GM21447 (cell line): ENCODE results near the gene INPP5B.
"Not testable (repeated sequence)": the region's sequence is repeated elsewhere in the genome, so short reads cannot be mapped to it uniquely, and the experiment has no call there.

ENCODE experiments used
- ATAC-seq: cut with Tn5 transposase; IDR thresholded peaks from one replicate; pipeline ENCODE4 v1.9.1; 2021; ENCODE audit not compliant: unreplicated experiment

Gene INPP5B

GRCh38 chr1:37946703-37947360 lies at the start of gene INPP5B:
INPP5B (minus strand) TSS chr1:37947053; CDS start chr1:37946308, 745 bp downstream.
- ATAC-seq, result peak; percentile 88

DNA sequence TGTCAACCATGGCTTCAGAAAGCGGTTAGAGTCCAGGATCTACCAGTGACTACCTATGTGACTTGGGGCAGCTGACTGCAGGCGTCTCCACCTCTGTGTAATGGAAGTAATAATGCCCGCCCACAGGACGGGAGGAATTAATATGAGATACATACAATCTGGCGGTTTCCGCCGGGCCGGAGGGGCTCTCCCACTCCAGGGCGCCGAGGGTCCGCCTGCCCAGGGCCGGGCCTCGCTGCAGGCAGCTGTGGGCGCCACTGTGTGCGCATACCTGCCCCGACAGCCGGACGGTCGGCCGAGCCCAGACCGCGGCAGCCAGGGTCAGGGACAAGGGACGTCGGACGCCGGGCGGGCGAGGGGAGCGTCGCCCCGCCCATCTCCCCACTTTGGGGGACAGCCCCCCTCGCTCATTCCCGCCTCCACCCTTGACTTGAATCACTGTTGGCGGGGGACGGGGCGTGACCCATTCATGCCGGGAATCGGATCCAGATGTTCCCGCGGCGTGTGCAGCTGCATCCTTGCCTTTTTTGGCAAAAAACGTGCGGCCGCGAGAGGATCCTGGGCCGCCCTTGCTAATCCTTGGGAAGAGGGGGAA lies 49.0 kb upstream of the INPP5B start:
- no peak for ATAC-seq

GRCh38 chr1:37994886-37995566 lies 48.2 kb upstream of the INPP5B start:
- ATAC-seq, result no peak

- peak; percentile 26 for ATAC-seq
Observed at GRCh38 chr1:37989361-37989930, 42.6 kb upstream of the INPP5B start.

- ATAC-seq, result no peak
Observed at GRCh38 chr1:37987679-37988078, 40.8 kb upstream of the INPP5B start.

DNA sequence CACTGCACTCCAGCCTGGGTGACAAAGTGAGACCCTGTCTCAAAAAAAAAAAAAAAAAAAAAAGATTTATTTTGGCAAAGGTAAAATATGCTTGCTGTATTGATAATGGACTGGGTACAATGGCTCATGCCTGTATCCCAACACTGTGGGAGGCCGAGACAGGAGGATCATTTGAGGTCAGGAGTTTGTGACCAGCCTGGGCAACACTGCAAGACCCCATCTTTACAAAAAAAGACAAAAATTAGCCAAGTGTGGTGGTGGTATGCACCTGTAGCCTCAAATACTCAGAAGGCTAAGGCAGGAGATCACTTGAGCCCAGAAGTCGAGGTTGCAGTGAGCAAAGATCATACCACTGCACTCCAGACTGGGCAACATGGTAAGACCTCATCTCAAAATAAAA lies 36.7 kb upstream of the INPP5B start:
- ATAC-seq, result no peak

DNA sequence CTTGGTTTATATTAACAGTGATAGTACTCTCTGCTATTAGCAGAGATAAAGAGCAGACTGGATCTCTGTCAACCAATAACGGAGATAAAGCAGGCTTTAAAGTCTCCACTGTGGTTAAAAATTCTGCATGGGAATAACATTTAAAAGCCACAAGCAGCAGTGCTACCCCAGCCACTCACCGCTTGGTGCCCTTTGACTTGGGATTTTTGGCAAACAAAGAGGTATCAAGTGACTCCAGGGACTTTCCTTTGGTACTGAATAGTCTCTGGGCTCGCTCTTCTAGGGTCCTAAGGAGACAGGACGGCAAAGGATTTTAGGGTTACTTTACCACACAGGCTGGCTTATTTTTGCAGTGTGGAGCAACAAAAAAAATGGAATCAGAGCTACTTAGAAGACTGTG lies 31.7 kb upstream of the INPP5B start:
- ATAC-seq, result no peak

DNA sequence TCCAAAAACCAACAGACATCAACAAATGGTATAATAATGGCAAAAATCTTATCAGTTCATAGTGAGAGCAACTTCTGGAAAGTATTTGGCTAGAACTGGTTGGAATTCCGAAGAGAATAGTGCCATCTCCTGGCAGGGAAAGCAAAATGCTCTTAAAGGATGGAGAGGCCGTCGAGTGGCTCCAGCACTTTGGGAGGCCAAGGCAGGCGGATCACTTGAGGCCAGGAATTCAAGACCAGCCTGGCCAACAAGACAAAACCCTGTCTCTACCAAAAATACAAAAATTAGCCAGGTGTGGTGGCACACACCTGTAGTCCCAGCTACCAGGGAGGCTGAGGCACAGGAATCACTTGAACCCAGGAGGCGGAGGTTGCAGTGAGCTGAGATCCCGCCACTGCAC lies 28.2 kb upstream of the INPP5B start:
- ATAC-seq, result not testable (repeated sequence)

DNA sequence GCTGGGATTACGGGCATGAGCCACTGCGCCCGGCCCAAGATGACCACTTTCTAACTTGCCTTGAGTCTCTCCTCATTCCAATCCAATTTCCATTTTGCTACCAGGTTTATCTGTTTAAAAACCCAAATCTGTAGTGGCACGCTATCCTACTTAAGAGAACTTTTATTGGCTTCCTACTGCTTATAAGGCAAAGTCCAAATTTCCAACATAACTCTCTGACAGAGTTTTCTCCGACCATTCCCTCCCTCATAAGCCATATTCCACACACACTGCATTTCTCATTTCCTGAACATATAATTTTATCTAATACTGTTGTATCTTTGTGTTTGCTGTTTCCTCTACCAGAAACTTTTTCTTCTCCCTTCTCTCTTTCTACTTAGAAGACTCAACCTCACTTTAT lies 27.7 kb upstream of the INPP5B start:
- ATAC-seq, result no peak

DNA sequence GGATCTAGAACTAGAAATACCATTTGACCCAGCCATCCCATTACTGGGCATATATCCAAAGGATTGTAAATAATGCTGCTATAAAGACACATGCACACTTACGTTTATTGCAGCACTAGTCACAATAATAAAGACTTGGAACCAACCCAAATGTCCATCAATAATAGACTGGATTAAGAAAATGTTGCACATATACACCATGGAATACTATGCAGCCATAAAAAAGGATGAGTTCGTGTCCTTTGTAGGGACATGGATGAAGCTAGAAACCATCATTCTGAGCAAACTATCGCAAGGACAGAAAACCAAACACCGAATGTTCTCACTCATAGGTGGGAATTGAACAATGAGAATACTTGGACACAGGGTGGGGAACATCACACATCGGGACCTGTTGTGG lies 26.8 kb upstream of the INPP5B start:
- ATAC-seq, result not testable (repeated sequence)

GRCh38 chr1:37965301-37965700 lies 18.4 kb upstream of the INPP5B start:
- ATAC-seq, result no peak

DNA sequence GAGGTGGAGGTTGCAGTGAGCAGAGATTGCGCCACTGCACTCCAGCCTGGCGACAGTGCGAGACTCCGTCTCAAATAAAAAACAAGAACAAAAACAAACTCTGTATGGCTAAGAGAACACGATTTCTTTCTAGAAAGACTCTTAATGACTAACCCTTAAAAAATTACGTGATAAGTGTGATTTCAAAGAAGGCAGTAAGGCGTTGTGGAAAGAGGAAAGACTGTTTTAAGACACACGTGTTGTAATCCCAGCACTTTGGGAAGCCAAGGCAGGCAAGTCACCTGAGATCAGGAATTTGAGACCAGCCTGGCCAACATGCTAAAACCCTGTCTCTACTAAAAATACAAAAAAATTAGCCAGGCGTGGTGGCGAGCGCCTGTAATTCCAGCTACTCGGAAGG lies 17.3 kb upstream of the INPP5B start:
- not testable (repeated sequence) for ATAC-seq

DNA sequence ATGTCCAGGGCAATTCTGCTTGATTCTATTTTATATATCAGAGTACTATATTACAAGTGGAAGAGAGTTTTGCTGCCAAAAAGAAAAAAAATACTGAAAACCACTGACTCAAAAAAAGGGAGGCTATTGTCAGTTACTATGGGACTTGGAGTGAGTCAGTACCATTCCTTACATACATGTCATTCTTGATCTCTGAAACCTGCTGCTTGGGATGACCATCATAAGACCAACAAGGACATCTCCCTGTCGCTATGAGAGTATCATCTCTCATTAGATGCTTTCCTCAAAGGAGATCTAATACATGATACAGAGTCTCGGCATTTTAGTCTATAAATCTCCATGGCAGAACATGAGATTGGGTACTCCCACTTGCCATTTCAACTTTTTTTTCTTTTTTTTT lies 11.8 kb upstream of the INPP5B start:
- ATAC-seq, result no peak

DNA sequence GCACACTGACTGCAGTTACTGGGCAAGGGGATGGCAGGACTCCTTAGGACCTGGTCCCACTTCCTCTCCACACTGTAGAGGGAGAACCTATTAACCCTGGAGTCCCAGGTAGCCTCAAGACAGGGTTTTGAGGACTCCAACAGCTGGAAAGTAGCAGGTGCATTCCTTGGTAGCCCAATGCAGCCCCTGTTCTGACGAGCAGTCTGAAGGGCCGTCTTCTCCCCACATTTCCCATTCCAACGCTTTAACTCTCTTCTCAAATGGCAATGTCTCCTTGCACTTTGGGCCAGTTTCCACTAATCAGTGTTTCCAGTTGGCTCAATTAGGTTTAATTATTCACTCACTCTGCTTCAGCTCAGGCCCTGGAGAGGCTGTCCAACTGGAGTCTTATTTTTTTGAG lies 8.8 kb upstream of the INPP5B start:
- ATAC-seq, result no peak

- no peak for ATAC-seq
Observed at GRCh38 chr1:37954316-37954971, 7.6 kb upstream of the INPP5B start.

- ATAC-seq, result no peak
Observed at GRCh38 chr1:37952738-37953137, 5.9 kb upstream of the INPP5B start.

GRCh38 chr1:37951783-37952624 lies 5.2 kb upstream of the INPP5B start:
- ATAC-seq, result no peak

DNA sequence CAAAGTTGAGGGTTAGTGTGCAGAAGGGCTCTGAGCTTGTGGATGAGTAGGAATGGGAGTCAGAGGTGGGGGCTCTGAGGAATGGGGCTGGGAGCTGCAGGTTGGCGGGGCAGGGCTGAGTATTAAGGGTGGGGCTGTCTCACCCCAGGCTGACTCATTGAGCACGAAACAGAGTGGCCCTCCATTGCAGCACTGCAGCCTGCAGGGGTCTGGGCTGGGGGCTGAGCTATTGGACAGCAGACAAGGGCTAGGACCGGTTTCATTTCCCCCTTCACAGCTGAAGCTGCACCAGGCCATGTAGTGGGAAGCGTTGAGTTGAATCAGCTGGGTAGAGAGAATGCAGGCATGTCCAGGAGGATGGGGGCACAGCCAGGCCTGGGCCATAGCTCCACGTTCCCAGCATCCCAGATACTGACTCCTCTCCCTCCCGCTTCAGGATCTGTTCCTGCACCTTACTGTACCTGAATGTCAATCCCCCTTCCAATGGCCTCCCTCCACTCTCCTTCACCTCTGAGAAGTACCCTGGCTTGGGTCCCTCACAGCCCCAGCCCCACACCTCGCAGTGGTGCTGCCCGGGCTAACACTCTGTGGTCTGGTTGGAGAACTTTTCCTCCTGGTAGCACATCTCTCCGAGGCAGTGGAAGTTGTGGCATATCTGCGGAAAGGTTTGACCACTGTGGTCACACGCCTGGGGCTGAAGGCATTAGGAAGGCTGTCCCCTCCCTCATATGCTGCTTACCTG lies 4.4 kb upstream of the INPP5B start:
- ATAC-seq, result no peak

- ATAC-seq, result no peak
Observed at GRCh38 chr1:37949524-37950152, 2.8 kb upstream of the INPP5B start.
